ENCODE measurements around the gene UGDH. TPM values are rescaled to one million over a fixed set of nuclear protein-coding genes. Genes with fewer than 3 reads are reported as not detected.
"Not testable (repeated sequence)": the region's sequence is repeated elsewhere in the genome, so short reads cannot be mapped to it uniquely, and the experiment has no call there.

UGDH gene
- total RNA-seq, 2 experiments from 2014 or later: 28.7 to 32.9 TPM

DNA sequence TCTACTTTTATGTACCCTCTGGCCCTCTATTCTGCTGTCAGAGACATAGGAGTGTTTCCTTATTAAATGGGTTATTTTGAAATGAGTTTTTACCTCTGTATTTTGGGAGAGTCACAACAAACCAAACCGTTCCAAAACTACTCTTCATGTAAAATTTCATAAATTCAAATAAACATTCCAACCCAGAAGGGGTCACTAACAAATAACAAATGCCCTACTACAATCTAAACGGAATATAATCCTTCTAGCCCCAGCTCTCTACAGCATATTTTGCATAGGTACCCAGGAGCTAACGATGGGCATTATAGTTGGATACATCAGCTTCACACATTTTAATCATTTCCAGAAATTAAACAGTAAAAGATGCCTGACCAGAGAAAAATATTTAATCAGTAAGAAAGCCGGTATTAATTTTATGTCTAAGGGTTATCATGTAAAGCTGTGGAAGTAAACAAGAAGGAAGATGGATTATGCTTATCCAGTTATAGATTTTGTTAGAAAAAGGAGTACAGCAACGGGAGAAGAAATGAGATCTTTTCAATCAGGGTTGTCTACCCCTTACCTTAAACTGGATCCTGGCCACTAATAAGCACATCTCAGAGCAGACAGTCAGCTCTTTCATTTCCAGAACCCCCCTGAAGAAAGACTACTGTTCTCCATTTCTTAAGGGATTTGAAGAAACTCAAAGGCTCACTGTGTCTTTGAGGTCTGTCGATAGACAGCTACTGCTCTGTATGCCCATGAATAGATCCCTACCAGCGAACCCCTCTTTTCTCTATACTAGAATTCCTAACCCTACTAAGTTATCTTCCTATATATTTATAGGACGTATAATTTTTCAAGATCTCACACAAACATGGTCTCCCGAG is 1.2 kb downstream of the UGDH start:
- CTCF ChIA-PET: interaction anchor here (0.8 to 2.6 kb wide), 2 partner anchors 57 to 71 kb away, joined by 3 to 9 read pairs; no protein-coding TSS in a partner anchor
- no peaks in the 10 kb centered on the region for H3K27me3 Mint-ChIP-seq
- H3K4me1 Mint-ChIP-seq (ENCODE audit: low read depth): peaks cover 18% of the 10 kb centered on the region
- peaks cover 11% of the 10 kb centered on the region for H3K9me3 Mint-ChIP-seq
- no peak for DNase-seq
- H3K27ac Mint-ChIP-seq: peak overlapping the region; percentile 75
- peak overlapping the region; percentile 99 for H3K4me3 Mint-ChIP-seq
- POLR2A ChIA-PET: no interaction called here
- peaks cover 8% of the 10 kb centered on the region for H3K36me3 Mint-ChIP-seq
- intact Hi-C loops (cut with micrococcal nuclease): loop anchor here (2.0 to 10.0 kb wide), 3 partner anchors 171 to 531 kb away; partner anchors contain the start of genes N4BP2 and PDS5A

DNA sequence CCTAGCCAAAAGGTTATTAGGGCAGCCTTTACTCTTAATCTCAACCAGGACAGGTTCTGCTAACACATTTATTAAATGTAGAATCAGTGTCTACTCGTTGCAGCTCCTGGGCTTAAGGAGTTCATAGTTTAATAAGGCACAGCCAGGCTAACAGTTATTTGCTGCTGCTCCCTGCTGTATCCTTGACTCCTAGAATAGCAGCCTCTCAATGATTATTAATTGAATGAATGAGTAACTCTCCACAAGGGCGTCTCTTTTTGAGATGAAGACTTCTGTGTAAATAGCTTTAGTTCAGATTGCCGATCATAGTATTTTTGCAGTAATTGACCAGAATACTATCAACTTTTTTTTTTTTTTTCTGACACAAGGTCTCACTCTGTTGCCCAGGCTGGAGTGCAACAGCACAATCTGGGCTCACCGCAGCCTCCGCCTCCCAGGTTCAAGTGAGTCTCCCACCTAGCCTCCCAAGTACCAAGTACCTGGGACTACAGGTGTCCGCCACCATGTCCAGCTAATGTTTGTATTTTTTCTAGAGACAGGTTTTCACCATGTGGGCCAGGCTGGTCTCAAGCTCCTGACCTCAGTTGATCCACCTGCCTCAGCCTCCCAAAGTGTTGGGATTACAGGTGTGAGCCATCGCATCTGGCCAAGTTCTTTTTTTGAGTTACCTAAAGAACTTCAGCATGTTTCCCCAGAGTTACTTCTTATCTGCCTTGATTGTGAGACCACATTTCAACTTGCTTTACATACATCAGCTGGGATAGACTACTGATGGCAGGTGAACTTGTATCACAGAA is 2.9 kb downstream of the UGDH start:
- no peak for DNase-seq
- no peaks in the 10 kb centered on the region for H3K9me3 Mint-ChIP-seq
- H3K4me3 Mint-ChIP-seq: no peak overlapping the region
- ChIA-PET CTCF (interaction anchor here (0.6 to 1.0 kb wide), 3 partner anchors 55 to 178 kb away, joined by 3 to 5 read pairs (median 3); no protein-coding TSS in a partner anchor), POLR2A (no interaction called here)
- H3K27ac Mint-ChIP-seq: no peak overlapping the region
- intact Hi-C loops (cut with micrococcal nuclease): loop anchor here (10.0 kb wide), 1 partner anchor 170 kb away; no protein-coding TSS in a partner anchor
- H3K4me1 Mint-ChIP-seq (ENCODE audit: low read depth): peaks cover 18% of the 10 kb centered on the region
- peaks cover 2% of the 10 kb centered on the region for H3K36me3 Mint-ChIP-seq
- no peaks in the 10 kb centered on the region for H3K27me3 Mint-ChIP-seq

GRCh38 chr4:39522068-39522467 is 5.2 kb downstream of the UGDH start:
- no peak overlapping the region for H3K27ac Mint-ChIP-seq
- H3K27me3 Mint-ChIP-seq: no peaks in the 10 kb centered on the region
- no peaks in the 10 kb centered on the region for H3K36me3 Mint-ChIP-seq
- peaks cover 10% of the 10 kb centered on the region for H3K4me1 Mint-ChIP-seq (ENCODE audit: low read depth)
- no peak for DNase-seq
- no peak overlapping the region for H3K4me3 Mint-ChIP-seq
- no peaks in the 10 kb centered on the region for H3K9me3 Mint-ChIP-seq
- intact Hi-C loops (cut with micrococcal nuclease): loop anchor here (10.0 kb wide), 1 partner anchor 167 kb away; no protein-coding TSS in a partner anchor
- CTCF ChIA-PET: no interaction called here
- POLR2A ChIA-PET: no interaction called here

DNA sequence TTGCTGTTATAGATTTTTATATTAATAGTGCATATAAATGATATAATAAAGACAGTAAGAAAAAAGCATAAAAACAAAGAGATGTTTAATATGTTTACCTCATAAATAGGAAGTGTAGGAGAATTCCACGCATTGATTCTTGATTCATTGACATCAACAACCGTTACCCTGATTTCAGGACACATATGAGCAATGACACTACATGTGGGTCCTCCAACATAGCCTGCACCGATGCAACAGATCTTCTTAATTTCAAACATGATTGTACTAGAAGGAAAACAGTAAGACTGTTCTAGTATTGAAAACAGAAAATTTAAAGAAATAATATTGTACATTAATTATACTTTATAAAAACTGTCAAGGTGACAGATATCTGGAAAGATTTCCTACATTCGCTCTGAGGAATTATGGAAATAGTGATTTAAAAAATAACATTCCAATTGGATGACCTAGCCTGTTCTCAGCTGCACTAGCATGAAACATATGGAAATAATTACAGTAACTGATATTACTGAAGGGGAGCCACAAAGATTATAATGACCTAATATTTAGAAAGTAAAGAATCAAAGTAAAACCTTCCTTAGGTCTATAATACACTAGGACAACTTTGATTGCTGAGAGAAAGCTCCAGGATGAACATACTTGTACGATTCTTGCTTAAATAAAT is 5.9 kb downstream of the UGDH start:
- ChIA-PET CTCF (no interaction called here), POLR2A (no interaction called here)
- intact Hi-C loops (cut with micrococcal nuclease): loop anchor here (10.0 kb wide), 1 partner anchor 167 kb away; no protein-coding TSS in a partner anchor
- Mint-ChIP-seq H3K27me3 (no peaks in the 10 kb centered on the region), H3K27ac (no peak overlapping the region), H3K4me1 (ENCODE audit: low read depth) (peaks cover 7% of the 10 kb centered on the region), H3K9me3 (no peaks in the 10 kb centered on the region), H3K36me3 (no peaks in the 10 kb centered on the region), H3K4me3 (no peak overlapping the region)
- DNase-seq: no peak

GRCh38 chr4:39518484-39518883 is 8.8 kb downstream of the UGDH start:
- no peak overlapping the region for H3K4me3 Mint-ChIP-seq

GRCh38 chr4:39516407-39516966 is 10.8 kb downstream of the UGDH start:
- H3K4me3 Mint-ChIP-seq: no peak overlapping the region
- ChIA-PET POLR2A (no interaction called here), CTCF (no interaction called here)
- H3K27ac Mint-ChIP-seq: no peak overlapping the region
- no peak for DNase-seq
- peaks cover 4% of the 10 kb centered on the region for H3K36me3 Mint-ChIP-seq
- no peaks in the 10 kb centered on the region for H3K27me3 Mint-ChIP-seq
- intact Hi-C loops (cut with micrococcal nuclease): no loop called here
- no peaks in the 10 kb centered on the region for H3K9me3 Mint-ChIP-seq
- no peaks in the 10 kb centered on the region for H3K4me1 Mint-ChIP-seq (ENCODE audit: low read depth)

More at GRCh38 chr4:39518484-39518883, 8.8 kb downstream of the UGDH start:
- Mint-ChIP-seq H3K36me3 (no peaks in the 10 kb centered on the region), H3K4me1 (ENCODE audit: low read depth) (no peaks in the 10 kb centered on the region), H3K27ac (no peak overlapping the region), H3K9me3 (no peaks in the 10 kb centered on the region), H3K27me3 (no peaks in the 10 kb centered on the region)
- intact Hi-C loops (cut with micrococcal nuclease): no loop called here
- DNase-seq: no peak
- CTCF ChIA-PET: no interaction called here
- POLR2A ChIA-PET: no interaction called here

DNA sequence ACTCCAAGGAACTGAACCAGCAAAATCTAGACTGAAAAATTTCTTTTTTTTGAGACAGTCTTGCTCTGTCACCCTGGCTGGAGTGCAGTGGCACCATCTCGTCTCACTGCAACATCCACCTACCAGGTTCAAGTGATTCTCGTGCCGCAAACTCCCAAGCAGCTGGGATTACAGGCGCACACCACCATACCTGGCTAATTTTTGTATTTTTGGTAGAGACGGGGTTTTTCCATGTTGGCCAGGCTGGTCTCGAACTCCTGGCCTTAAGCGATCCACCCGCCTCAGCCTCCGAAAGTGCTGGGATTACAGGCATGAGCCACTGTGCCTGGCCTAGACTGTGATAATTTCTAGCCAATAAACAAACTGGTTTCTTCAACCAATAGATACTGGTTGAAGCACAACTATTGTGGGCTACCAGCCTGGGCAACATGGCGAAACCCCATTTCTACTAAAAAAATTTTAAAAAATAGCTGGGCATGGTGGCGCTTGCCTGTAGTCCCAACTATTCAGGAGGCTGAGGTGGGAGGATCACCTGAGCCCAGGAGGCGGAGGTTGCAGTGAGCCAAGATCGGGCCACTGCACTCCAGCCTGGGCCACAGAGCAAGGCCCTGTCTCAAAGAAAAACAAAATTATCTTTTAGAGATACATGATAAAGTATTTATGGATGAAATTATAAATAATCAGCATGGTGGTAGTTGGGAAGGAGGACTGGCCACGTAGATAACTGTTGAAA is 11.4 kb downstream of the UGDH start:
- H3K4me3 Mint-ChIP-seq; DNase-seq; H3K4me1 Mint-ChIP-seq (ENCODE audit: low read depth); intact Hi-C loops (cut with micrococcal nuclease); POLR2A ChIA-PET; H3K9me3 Mint-ChIP-seq; H3K27me3 Mint-ChIP-seq; H3K36me3 Mint-ChIP-seq; CTCF ChIA-PET; H3K27ac Mint-ChIP-seq: not testable (repeated sequence)

GRCh38 chr4:39514888-39515401 is 12.3 kb downstream of the UGDH start:
- Mint-ChIP-seq H3K4me3 (no peak overlapping the region), H3K27me3 (no peaks in the 10 kb centered on the region), H3K9me3 (no peaks in the 10 kb centered on the region), H3K4me1 (ENCODE audit: low read depth) (no peaks in the 10 kb centered on the region), H3K27ac (no peak overlapping the region), H3K36me3 (peaks cover 4% of the 10 kb centered on the region)
- ChIA-PET POLR2A (no interaction called here), CTCF (no interaction called here)
- DNase-seq: no peak
- intact Hi-C loops (cut with micrococcal nuclease): no loop called here

- H3K27ac Mint-ChIP-seq; POLR2A ChIA-PET; intact Hi-C loops (cut with micrococcal nuclease); H3K4me3 Mint-ChIP-seq; H3K36me3 Mint-ChIP-seq; CTCF ChIA-PET; H3K4me1 Mint-ChIP-seq (ENCODE audit: low read depth); H3K9me3 Mint-ChIP-seq; H3K27me3 Mint-ChIP-seq; DNase-seq: not testable (repeated sequence)
Observed at GRCh38 chr4:39514266-39514665, 13.0 kb downstream of the UGDH start.

GRCh38 chr4:39510348-39510929 is 16.8 kb downstream of the UGDH start:
- no peak for DNase-seq
- intact Hi-C loops (cut with micrococcal nuclease): no loop called here
- Mint-ChIP-seq H3K36me3 (peaks cover 17% of the 10 kb centered on the region), H3K27me3 (no peaks in the 10 kb centered on the region), H3K4me3 (no peak overlapping the region), H3K4me1 (ENCODE audit: low read depth) (no peaks in the 10 kb centered on the region), H3K9me3 (no peaks in the 10 kb centered on the region), H3K27ac (no peak overlapping the region)
- CTCF ChIA-PET: no interaction called here
- POLR2A ChIA-PET: no interaction called here

GRCh38 chr4:39505581-39505980 is 21.7 kb downstream of the UGDH start:
- ChIA-PET POLR2A (no interaction called here), CTCF (interaction anchor here (1.2 kb wide), 1 partner anchor 35 kb away, joined by 3 read pairs; no protein-coding TSS in a partner anchor)
- H3K4me3 Mint-ChIP-seq: no peak overlapping the region
- peaks cover 31% of the 10 kb centered on the region for H3K36me3 Mint-ChIP-seq
- DNase-seq: no peak
- no peaks in the 10 kb centered on the region for H3K27me3 Mint-ChIP-seq
- H3K27ac Mint-ChIP-seq: no peak overlapping the region
- H3K4me1 Mint-ChIP-seq (ENCODE audit: low read depth): no peaks in the 10 kb centered on the region
- H3K9me3 Mint-ChIP-seq: no peaks in the 10 kb centered on the region
- intact Hi-C loops (cut with micrococcal nuclease): no loop called here
